HEK293 (cell line): ENCODE data around the gene SGF29.
"Not testable (repeated sequence)": the region's sequence is repeated elsewhere in the genome, so short reads cannot be mapped to it uniquely, and the experiment has no call there.

ENCODE experiments used
- CTCF ChIA-PET: fragments of 350-600 bp; formaldehyde crosslinking; extraction: SDS; loops from one replicate; lab custom pipeline; 2021; ENCODE audit warnings: antibody characterized with exemption; lab: Yijun Ruan, JAX
- POLR2A ChIA-PET: fragments of 300-600 bp; formaldehyde crosslinking; extraction: SDS; loops from one replicate; lab custom pipeline; 2020; ENCODE audit warnings: antibody characterized with exemption, inconsistent platforms; lab: Yijun Ruan, JAX
- H3K27ac ChIP-seq: fragments of 200-500 bp; sonication (Bioruptor generic); 2 replicates; pipeline ENCODE4 v1.5.1; 2014; ENCODE audit warnings: low read depth, low read length, control low read depth, inconsistent platforms; ENCODE audit errors: extremely low read depth
- H3K36me3 ChIP-seq, 2 experiments: fragments of 200-500 bp in 1 of 2; sonication (Bioruptor generic) in 1 of 2; 1 replicate in 1 of 2; 2 replicates in 1 of 2; pipeline ENCODE4 v1.5.1; 2014 to 2017; ENCODE audit warnings: inconsistent platforms in 2 of 2, low read length in 2 of 2; ENCODE audit not compliant: control insufficient read depth in 2 of 2, insufficient read depth in 1 of 2
- H3K4me1 ChIP-seq: fragments of 200-500 bp; sonication (Bioruptor generic); 2 replicates; pipeline ENCODE4 v1.5.1; 2014; ENCODE audit warnings: mild to moderate bottlenecking, low read length, inconsistent platforms; ENCODE audit not compliant: control insufficient read depth, insufficient read depth
- H3K4me3 ChIP-seq: 2 replicates; pipeline ENCODE4 v1.5.1; 2011; ENCODE audit warnings: low read depth, mild to moderate bottlenecking, control low read depth, low read length, moderate library complexity
- H3K9me3 ChIP-seq: fragments of 200-500 bp; sonication (Bioruptor generic); 2 replicates; pipeline ENCODE4 v1.5.1; 2014; ENCODE audit warnings: low read depth, low read length, inconsistent platforms; ENCODE audit not compliant: control insufficient read depth, insufficient read depth
- EGR2 ChIP-seq: fragments of 450-650 bp; formaldehyde crosslinking; IDR thresholded peaks from 2 replicates; pipeline ENCODE4 v1.5.1; 2016; ENCODE audit warnings: low read depth, missing biosample characterization, missing genetic modification characterization
- SP7 ChIP-seq: fragments of 450-650 bp; formaldehyde crosslinking; IDR thresholded peaks from 2 replicates; pipeline ENCODE4 v1.5.1; 2016; ENCODE audit warnings: missing biosample characterization, missing genetic modification characterization
- ZNF24 ChIP-seq: fragments of 450-650 bp; formaldehyde crosslinking; IDR thresholded peaks from 2 replicates; pipeline ENCODE4 v1.5.1; 2016; ENCODE audit warnings: missing biosample characterization, missing genetic modification characterization
- ZNF600 ChIP-seq: fragments of 450-650 bp; formaldehyde crosslinking; IDR thresholded peaks from 2 replicates; pipeline ENCODE4 v1.5.1; 2016; ENCODE audit warnings: missing biosample characterization, missing genetic modification characterization
- ZNF629 ChIP-seq: fragments of 450-650 bp; formaldehyde crosslinking; IDR thresholded peaks from 2 replicates; pipeline ENCODE4 v1.5.1; 2017; ENCODE audit warnings: missing biosample characterization, missing genetic modification characterization
- ZNF664 ChIP-seq: fragments of 450-650 bp; formaldehyde crosslinking; IDR thresholded peaks from 2 replicates; pipeline ENCODE4 v1.5.1; 2016; ENCODE audit warnings: missing biosample characterization, missing genetic modification characterization

SGF29 gene

GRCh38 chr16:28636093-28636823, 82.5 kb downstream of the SGF29 start:
- H3K27ac ChIP-seq, POLR2A ChIA-PET: not testable (repeated sequence)

GRCh38 chr16:28637765-28638164, 84.0 kb downstream of the SGF29 start, which contains the start of gene NPIPB8:
NPIPB8 (plus strand) TSS chr16:28638065; CDS start chr16:28638361, 296 bp downstream.
- H3K4me3 ChIP-seq, H3K9me3 ChIP-seq, POLR2A ChIA-PET, H3K36me3 ChIP-seq, H3K27ac ChIP-seq, H3K4me1 ChIP-seq, CTCF ChIA-PET: not testable (repeated sequence)
- TF ChIP-seq ZNF664: 0 out of 2 replicates have a peak, but pooled peaks have one; percentile 13
- 0 out of 2 replicates have a peak, but pooled peaks have one; percentile 22 for TF ChIP-seq SP7 (tag by site-specific recombination)
- TF ChIP-seq, all 188 proteins: peak for 2; not testable (repeated sequence) for 186

More at GRCh38 chr16:28636093-28636823, 82.5 kb downstream of the SGF29 start:
- not testable (repeated sequence) for H3K4me3 ChIP-seq
- TF ChIP-seq SP7 (tag by site-specific recombination) (peak; percentile 79), ZNF24 (tag by site-specific recombination) (0 out of 2 replicates have a peak, but pooled peaks have one; percentile 35), ZNF629 (peak; percentile 42), EGR2 (tag by site-specific recombination) (0 out of 2 replicates have a peak, but pooled peaks have one; percentile 11), ZNF600 (tag by site-specific recombination) (peak; percentile 28; the same call in 1 of the 2 replicates)
- TF ChIP-seq, all 188 proteins: peak for 5; not testable (repeated sequence) for 183
- H3K36me3 ChIP-seq, H3K9me3 ChIP-seq, CTCF ChIA-PET, H3K4me1 ChIP-seq: not testable (repeated sequence)

DNA sequence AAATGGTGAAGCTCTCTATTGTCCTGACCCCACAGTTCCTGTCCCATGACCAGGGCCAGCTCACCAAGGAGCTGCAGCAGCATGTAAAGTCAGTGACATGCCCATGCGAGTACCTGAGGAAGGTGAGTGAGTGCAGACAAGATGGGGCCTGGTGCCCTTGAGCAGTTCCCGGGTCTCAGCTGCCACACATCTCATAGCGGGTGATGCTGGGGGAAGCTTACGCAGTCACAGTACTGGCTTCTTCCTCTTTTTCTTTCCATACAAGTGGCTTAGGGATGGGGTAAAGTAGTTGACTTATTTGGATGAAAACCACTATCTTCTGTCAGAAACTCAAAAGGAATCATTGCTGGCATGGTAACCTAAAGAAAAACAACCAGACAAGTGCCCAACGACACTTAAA, 84.6 kb downstream of the SGF29 start:
- H3K4me1 ChIP-seq, CTCF ChIA-PET, H3K36me3 ChIP-seq, H3K9me3 ChIP-seq, POLR2A ChIA-PET, H3K27ac ChIP-seq, H3K4me3 ChIP-seq: not testable (repeated sequence)

DNA sequence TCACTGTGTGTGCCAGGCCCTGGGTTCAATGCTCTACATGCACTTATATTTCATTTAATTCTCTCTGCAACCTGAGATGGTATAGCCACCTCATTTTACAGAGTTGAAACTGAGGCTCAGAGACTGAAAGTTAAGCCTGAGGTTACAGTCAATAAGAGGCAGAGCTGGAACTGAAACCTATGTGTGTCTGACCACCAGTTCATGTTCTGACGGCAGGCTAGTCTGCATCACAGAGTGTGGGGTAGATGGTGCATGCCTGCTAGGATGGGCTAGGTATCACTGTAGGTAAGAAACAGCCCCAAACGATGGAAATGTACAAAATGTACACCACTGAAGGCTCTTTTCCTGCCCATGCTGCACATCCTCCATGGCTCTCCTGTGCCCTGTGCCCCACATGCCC, 86.2 kb downstream of the SGF29 start:
- H3K36me3 ChIP-seq, CTCF ChIA-PET, H3K4me1 ChIP-seq, H3K9me3 ChIP-seq, H3K27ac ChIP-seq, H3K4me3 ChIP-seq: not testable (repeated sequence)
- POLR2A ChIA-PET: interaction anchor here (0.7 kb wide), 1 partner anchor 174 kb away, joined by 3 read pairs; no protein-coding TSS in a partner anchor
